Gastroesophageal sphincter (tissue), 4 donors: ENCODE measurements around the gene CSHL1. TPM values are rescaled to one million over a fixed set of nuclear protein-coding genes. Genes with fewer than 3 reads are reported as not detected.
"Not testable (repeated sequence)": the region's sequence is repeated elsewhere in the genome, so short reads cannot be mapped to it uniquely, and the experiment has no call there.

ENCODE experiments used
- ATAC-seq: fragments of 150-250 bp; one replicate; pipeline ENCODE4 v1.9.1; 2016; ENCODE audit warnings: mild to moderate bottlenecking, moderate library complexity
- H3K27ac ChIP-seq, 4 donors: fragments of 200-600 bp; sonication (generic) in 3 of 4; 1 replicate in 3 of 4; 2 replicates in 1 of 4; pipeline ENCODE4 v1.5.1; 2016 to 2019
- H3K27me3 ChIP-seq: fragments of 200-600 bp; sonication (generic); one replicate; pipeline ENCODE4 v1.5.1; 2019
- H3K36me3 ChIP-seq, 2 donors: fragments of 200-600 bp; sonication (generic); one replicate each; pipeline ENCODE4 v1.5.1; 2019; ENCODE audit warnings: control low read depth in 1 of 2
- H3K4me1 ChIP-seq, 3 donors: fragments of 200-600 bp; sonication (generic); 1 replicate in 2 of 3; 2 replicates in 1 of 3; pipeline ENCODE4 v1.5.1; 2016 to 2019; ENCODE audit warnings: control low read depth in 2 of 3
- H3K4me3 ChIP-seq, 2 donors: fragments of 200-600 bp; sonication (generic); one replicate each; pipeline ENCODE4 v1.5.1; 2019; ENCODE audit warnings: mild to moderate bottlenecking in 1 of 2, moderate library complexity in 1 of 2
- H3K9me3 ChIP-seq, 3 donors: fragments of 200-600 bp; sonication (generic); one replicate each; pipeline ENCODE4 v1.5.1; 2017 to 2019; ENCODE audit warnings: control low read depth in 2 of 3
- EP300 ChIP-seq: sonication (generic); formaldehyde crosslinking; IDR thresholded peaks from one replicate; pipeline ENCODE4 v1.6.1; 2017; ENCODE audit warnings: antibody characterized with exemption, mild to moderate bottlenecking
- POLR2A ChIP-seq, 2 donors: fragments of 450-650 bp; IDR thresholded peaks; one replicate each; pipeline ENCODE4 v1.6.1; 2017; ENCODE audit warnings: antibody characterized with exemption in 2 of 2, mild to moderate bottlenecking in 2 of 2, moderate library complexity in 1 of 2
- WGBS, 2 donors: methylation state at CpG; one replicate each; pipeline ENCODE4 v1.1.5; 2018; ENCODE audit warnings: low coverage in 1 of 2; 5-methylcytosine and 5-hydroxymethylcytosine counted together
- total RNA-seq, 4 donors: library from RNA; depleted of rRNA; stranded (reverse); fragments of >200 nt; gene quantifications; one replicate each; pipeline ENCODE4 v1.1.0, GENCODE V29; 2016
- TF ChIP-seq, protein P1 (sequence below), 4 experiments: fragments of 200-600 bp in 2 of 4; fragments of 450-650 bp in 2 of 4; sonication (generic) in 1 of 4; IDR thresholded peaks; one replicate each; pipeline ENCODE4 v1.5.1; 2017 to 2019; ENCODE audit warnings: antibody characterized with exemption in 4 of 4, mild to moderate bottlenecking in 2 of 4, moderate library complexity in 2 of 4

CSHL1 gene
- total RNA-seq, 4 donors from 2014 or later, result not detected

DNA sequence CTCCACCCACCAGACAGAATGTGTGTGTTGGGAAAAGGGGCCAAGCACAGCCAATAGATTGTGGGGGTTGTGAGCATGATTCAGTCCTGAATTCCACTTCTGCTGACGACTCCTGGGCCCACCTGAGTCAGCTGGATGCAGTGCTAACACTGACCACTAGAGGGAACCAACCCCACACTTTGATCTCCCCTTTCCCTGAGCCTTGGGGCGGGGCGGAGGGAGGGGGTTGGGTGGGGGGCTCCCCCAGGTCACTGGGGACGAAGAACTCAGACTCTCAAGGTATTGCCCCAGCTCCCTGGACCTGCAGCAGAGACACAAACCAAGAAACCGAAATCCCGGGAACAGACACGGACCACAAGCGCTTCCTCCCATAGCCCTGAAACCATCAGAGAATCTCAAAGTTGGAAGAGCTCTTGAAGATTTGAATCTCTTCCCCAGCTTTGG lies 621 bp upstream of the CSHL1 start:
- H3K27me3 ChIP-seq, result peaks cover 24% of the 10 kb centered on the region
- no peak overlapping the region for H3K4me3 ChIP-seq
- WGBS, 2 donors, result 20 to 81% methylated on average over 1 to 4 of the region's 8 CpGs
- H3K36me3 ChIP-seq, result no peaks in the 10 kb centered on the region
- no peaks in the 10 kb centered on the region for H3K9me3 ChIP-seq
- no peak for ATAC-seq
- no peaks in the 10 kb centered on the region for H3K4me1 ChIP-seq
- H3K27ac ChIP-seq, result no peak overlapping the region
- TF ChIP-seq POLR2A (IDR thresholded peaks at IDR 0.05) (no peak), EP300 (no peak)
- TF ChIP-seq, protein P1, sequence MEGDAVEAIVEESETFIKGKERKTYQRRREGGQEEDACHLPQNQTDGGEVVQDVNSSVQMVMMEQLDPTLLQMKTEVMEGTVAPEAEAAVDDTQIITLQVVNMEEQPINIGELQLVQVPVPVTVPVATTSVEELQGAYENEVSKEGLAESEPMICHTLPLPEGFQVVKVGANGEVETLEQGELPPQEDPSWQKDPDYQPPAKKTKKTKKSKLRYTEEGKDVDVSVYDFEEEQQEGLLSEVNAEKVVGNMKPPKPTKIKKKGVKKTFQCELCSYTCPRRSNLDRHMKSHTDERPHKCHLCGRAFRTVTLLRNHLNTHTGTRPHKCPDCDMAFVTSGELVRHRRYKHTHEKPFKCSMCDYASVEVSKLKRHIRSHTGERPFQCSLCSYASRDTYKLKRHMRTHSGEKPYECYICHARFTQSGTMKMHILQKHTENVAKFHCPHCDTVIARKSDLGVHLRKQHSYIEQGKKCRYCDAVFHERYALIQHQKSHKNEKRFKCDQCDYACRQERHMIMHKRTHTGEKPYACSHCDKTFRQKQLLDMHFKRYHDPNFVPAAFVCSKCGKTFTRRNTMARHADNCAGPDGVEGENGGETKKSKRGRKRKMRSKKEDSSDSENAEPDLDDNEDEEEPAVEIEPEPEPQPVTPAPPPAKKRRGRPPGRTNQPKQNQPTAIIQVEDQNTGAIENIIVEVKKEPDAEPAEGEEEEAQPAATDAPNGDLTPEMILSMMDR (IDR thresholded peaks at IDR 0.05), result peak in 2 of 4 experiments; percentile 85 to 92

DNA sequence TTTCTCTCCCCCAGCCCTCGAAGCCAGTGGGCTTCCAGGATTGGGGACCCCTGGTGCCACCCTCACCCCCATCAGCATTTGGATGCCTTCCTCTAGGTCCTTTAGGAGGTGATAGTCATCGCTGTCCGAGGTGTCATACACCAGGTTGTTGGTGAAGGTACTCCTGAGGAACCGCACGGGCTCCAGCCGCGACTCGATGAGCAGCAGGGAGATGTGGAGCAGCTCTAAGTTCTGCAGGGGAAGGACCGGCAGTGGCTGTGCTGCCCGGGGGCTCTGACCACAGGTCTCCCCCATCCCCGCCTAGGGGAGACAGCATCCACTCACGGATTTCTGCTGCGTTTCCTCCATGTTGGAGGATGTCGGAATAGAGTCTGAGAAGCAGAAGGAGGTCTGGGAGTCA lies 962 bp downstream of the CSHL1 start:
- Histone ChIP-seq H3K9me3 (no peaks in the 10 kb centered on the region), H3K4me3 (no peak overlapping the region), H3K4me1 (no peaks in the 10 kb centered on the region), H3K27me3 (peaks cover 24% of the 10 kb centered on the region), H3K36me3 (no peaks in the 10 kb centered on the region), H3K27ac (no peak overlapping the region)
- no peak for ATAC-seq
- TF ChIP-seq, protein P1 (IDR thresholded peaks at IDR 0.05), result no peak
- WGBS, 2 donors, result 57% methylated on average over 3 of the region's 14 CpGs; no CpG with 5 or more reads in 1 of the 2 donors

DNA sequence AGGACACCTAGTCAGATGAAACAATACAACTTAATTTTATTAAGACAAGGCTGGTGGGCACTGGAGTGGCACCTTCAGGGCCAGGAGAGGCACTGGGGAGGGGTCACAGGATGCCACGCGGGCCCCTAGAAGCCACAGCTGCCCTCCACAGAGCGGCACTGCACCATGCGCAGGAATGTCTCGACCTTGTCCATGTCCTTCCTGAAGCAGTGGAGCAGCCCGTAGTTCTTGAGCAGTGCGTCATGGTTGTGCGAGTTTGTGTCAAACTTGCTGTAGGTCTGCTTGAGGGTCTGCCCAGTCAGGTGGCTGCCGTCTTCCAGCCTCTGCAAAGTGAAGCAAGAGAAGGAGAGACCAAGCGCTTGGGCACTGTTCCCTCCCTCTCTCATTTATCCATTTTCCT lies 1.5 kb downstream of the CSHL1 start:
- not testable (repeated sequence) for H3K36me3 ChIP-seq, H3K4me1 ChIP-seq, H3K27ac ChIP-seq, H3K9me3 ChIP-seq, H3K4me3 ChIP-seq, ATAC-seq
- peaks cover 24% of the 10 kb centered on the region for H3K27me3 ChIP-seq
- 91 to 100% methylated on average over 1 to 8 of the region's 10 CpGs for WGBS, 2 donors

DNA sequence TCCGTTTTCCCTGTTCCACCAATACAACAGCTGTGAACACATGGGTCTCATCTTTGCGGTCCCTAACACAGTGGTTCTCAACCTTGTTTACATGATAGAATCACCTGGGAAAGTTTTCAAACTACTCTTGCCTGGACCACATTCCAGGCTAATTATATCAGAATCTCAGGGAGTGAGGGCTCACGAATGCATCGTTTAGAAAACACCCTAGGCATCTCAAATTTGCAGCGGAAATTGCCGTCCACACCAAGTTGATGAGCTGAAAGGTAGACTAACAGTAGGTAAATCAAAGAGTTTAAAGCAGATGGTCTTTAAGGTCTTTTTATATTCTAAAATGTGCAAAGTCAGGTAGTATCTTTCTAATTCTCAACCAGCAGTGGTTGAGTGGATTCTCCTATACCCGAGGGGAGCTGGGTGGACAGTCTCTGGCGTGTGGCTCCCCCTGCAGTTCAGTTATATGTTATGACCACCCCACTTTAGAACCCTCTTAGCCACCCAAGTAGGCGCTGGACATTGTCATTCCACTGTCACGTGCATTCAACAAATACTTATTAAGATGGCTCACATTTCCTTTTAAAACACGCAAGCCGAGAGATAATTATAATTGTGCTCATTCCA lies 3.8 kb downstream of the CSHL1 start:
- not testable (repeated sequence) for H3K36me3 ChIP-seq, H3K27ac ChIP-seq, H3K9me3 ChIP-seq, H3K4me3 ChIP-seq, H3K4me1 ChIP-seq
- peak; percentile 56 for ATAC-seq
- 42 to 47% methylated on average over 8 to 12 of the region's 12 CpGs for WGBS, 2 donors
- peaks cover 24% of the 10 kb centered on the region for H3K27me3 ChIP-seq

DNA sequence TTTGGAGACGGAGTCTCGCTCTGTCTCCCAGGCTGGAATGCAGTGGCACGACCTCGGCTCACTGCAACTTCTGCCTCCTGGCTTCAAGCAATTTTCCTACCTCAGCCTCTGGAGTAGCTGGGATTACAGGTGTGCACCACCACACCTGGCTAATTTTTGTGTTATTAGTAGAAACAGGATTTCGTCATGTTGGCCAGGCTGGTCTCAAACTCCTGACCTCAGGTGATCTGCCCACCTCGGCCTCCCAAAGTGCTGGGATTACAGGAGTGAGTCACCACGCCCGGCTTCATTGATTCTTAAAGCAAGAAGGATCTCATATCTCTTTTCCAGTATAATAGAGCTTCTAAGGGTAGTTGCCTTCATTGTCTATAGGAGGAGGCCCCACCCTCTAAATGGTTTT lies 6.3 kb downstream of the CSHL1 start:
- not testable (repeated sequence) for H3K36me3 ChIP-seq, H3K4me3 ChIP-seq, H3K9me3 ChIP-seq, H3K27me3 ChIP-seq, ATAC-seq, H3K4me1 ChIP-seq, H3K27ac ChIP-seq
- WGBS, 2 donors, result 84% methylated on average over 4 of the region's 8 CpGs; no CpG with 5 or more reads in 1 of the 2 donors

DNA sequence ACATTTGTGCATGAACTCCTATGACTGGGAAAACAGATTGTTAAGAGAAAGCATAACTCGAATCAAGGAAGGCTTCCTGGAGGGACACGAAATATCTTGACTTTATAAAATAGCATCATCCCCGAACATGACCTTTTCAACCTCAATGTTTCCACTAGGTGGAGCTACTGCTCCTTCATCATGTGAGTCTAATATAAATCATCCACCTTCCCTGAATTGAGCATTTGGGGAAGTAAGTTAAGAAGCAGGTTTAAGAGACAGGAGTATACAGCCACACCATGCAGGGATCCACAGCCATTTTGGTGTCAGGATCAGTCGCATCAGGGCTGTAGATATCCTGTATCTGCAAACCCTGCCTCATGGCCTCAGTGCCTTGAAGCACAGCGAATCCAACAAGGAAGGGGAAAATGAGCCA lies 7.3 kb downstream of the CSHL1 start:
- not testable (repeated sequence) for H3K9me3 ChIP-seq, H3K27me3 ChIP-seq, H3K27ac ChIP-seq, H3K4me3 ChIP-seq, H3K4me1 ChIP-seq, H3K36me3 ChIP-seq
- 34 to 58% methylated on average over 2 to 5 of the region's 5 CpGs for WGBS, 2 donors
- TF ChIP-seq, protein P1 (IDR thresholded peaks at IDR 0.05), result peak in 3 of 4 experiments; percentile 14 to 50 (median 20)
- peak; percentile 44 for ATAC-seq

DNA sequence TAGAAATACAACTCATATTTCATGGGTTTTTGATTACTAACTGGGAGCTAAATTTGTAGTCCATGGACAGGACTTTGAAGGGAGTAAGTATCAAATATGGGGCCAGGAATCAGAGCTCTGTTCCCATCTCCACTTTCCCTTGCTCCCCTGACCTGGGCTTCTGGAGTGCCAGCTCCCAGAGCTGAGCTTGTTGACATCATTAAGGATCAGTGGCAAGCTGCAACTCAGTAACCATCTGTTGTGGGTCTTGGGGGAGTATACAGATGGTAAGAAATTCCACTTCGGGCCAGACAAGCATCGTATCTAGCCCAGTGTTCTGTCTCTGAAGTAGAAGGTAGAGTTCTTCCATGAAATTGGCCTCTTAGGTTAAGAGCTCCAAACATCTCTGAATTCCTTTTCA lies 9.1 kb downstream of the CSHL1 start:
- not testable (repeated sequence) for H3K36me3 ChIP-seq, H3K4me1 ChIP-seq, H3K27me3 ChIP-seq, H3K9me3 ChIP-seq, ATAC-seq, H3K4me3 ChIP-seq, H3K27ac ChIP-seq
- 86% methylated on average over 2 of the region's 2 CpGs; no CpG with 5 or more reads in 1 of the 2 donors for WGBS, 2 donors

DNA sequence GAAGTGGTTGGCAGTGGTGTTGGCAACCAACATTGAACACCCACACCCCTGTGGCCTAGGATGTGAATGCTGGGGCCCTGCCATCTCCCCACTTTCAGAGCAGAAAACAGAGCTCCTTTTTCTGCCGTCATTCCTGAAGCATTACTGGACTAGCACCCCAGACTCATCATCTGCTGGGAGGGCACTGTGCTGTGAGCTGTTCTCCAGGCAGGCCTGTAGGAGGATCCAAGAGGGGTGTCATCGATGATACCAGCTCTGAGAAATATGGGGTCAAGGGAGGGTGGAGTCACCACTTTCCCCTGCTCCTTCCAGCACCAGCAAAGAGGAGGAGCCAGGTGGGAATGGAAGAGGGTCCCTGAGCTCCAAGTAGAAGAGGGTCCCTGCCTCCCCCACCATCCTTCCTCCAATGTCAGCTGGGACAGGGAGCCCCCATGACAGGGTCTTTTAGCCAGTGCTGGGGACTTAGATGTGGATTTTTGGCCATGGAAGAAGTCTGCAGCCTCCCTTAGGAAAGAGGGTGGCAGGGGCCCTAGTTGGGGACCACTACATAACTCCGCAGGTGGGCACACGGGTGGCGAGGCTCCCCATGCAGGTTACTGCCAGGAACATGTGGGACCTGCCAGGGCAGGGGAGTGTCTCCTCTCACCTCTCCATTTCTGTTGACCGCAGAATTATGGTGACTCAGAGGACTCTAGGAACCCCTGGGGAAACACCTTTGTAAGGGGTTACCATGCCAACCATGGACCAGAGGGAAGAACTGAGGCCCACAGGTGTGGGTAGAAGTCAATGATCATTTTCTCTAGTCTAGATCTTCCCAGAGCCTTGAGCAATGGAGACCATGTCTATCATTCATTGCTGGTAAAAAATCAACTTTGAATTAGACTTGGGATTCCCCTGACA lies 11.9 kb downstream of the CSHL1 start:
- H3K4me1 ChIP-seq, ATAC-seq, H3K36me3 ChIP-seq, H3K27ac ChIP-seq, H3K27me3 ChIP-seq, H3K4me3 ChIP-seq, H3K9me3 ChIP-seq: not testable (repeated sequence)
- WGBS, 2 donors, result no CpG with 5 or more reads among the region's 6 CpGs

DNA sequence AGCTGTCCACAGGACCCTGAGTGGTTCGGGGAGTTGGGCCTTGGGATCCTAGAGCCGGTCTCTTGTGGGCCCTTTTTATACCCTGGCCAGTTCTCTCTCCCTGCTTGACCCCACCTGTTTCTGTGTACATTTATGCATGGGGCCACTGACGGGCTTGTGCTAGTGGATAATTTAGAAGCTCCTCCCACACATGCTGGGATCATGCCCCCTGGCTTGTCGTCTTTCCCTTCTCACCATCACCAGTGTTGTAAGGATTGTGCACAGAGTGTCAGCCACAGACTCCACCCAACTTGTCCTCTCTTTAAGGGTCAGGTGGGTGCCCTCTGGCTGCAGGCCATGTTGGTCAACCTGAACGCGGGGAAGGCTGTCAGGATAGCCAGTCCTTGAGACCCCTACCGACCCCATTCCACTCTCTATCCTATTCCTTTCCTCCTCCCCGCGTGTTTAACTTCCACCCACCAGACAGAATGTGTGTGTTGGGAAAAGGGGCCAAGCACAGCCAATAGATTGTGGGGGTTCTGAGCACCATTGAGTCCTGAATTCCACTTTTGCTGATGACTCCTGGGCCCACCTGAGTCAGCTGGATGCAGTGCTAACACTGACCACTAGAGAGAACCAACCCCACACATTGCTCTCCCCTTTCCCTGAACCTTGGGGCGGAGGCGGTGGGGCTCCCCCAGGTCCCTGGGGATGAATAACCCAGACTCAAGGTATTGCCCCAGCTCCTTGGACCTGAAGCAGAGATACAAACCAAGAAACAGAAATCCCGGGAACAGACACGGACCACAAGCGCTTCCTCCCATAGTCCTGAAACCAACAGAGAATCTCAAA lies 14.3 kb downstream of the CSHL1 start, which contains the start of gene CSH1:
TSS of gene CSH1 (minus strand) at position 51 of the 831 bp plus-strand sequence. CDS start 63 bp downstream, outside the sequence.
- H3K27ac ChIP-seq, H3K9me3 ChIP-seq, ATAC-seq, H3K4me3 ChIP-seq, H3K4me1 ChIP-seq, H3K36me3 ChIP-seq, H3K27me3 ChIP-seq: not testable (repeated sequence)
- WGBS, 2 donors, result 90% methylated on average over 2 of the region's 14 CpGs
